ENCODE measurements around the gene ABCG1.

Gene ABCG1

DNA sequence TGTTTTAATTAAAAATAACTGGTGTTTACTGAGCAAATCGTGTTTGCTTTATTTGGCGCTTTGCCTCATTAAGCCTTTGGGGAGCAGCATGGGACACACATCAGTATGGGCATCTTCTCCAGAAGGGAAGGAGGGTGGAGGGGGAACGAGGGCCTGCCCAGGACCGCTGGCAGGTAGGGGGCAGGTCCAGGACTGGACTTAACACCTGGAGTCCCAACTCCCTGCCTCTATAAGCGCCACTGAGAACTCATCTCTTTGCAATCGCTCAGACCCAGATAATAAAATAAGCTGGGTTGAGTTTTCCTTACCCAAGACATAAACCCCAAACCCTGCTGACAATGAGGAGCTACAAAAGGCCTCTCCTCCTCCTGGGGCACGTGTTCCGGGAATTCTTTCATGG lies 15.1 kb downstream of the ABCG1 start:
- DNase-seq = no peak

DNA sequence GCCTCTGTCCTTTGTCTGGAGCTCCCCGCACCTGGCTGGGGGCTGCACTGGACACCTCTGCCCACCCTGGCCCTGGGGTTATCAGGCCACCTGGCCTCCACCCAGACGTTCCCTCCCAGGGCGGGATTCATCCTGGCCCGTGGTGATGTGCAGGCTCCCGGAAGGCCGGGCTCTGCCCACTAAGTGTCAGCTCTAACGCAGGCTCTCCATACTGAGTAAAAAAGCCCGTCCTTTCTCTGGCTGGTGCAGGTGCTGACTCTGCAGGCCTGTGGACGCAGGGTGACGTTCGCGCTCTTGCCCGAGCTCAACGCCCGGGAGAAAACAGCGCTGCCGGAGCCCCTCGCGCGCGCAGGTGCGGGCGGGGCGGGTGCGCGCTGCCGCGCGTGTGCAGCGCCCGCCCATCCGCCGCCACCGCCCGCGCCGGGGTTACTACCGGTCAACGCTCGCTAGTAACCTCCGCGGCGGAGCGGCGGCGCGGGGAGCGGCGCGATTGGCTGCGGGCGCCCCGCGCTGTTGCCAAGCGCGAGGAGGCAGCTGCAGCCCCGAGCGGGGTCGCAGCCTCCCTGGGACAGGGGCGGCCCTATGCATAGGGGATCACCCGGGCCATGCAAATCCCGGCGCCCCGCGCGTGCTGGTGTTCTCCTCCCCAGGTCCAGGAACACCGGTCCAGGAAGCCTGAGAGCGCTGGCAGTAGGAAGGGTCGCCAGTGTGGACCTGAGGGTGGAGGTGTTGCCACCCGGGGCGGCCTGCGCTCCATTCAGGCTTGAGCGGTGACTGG lies 15.7 kb downstream of the ABCG1 start:
- peak; percentile 87 for DNase-seq

GRCh38 chr21:42235593-42235992 lies 16.7 kb downstream of the ABCG1 start:
- DNase-seq = no peak

- DNase-seq = no peak
These were observed 17.1 kb downstream of the ABCG1 start for GRCh38 chr21:42236014-42236413.

DNA sequence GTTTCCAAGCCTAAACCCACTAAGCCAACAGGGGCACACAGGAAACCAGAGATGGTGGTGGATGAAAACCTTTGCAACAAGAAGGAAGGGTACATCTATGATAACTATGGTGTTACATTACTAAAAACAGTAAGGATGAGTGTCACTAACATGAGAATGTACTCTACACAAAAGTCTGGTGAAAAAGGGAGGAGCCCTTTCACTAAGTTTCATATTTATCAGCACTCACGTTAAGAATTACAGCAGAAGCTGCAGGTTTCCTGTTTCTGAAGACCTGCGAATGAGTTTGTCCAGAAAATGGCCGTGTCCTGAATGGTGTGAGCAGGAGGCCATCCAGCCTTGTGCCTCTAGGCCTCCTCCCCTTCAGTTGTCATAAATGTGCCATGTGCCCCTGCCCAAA lies 17.8 kb downstream of the ABCG1 start:
- no peak for DNase-seq

DNA sequence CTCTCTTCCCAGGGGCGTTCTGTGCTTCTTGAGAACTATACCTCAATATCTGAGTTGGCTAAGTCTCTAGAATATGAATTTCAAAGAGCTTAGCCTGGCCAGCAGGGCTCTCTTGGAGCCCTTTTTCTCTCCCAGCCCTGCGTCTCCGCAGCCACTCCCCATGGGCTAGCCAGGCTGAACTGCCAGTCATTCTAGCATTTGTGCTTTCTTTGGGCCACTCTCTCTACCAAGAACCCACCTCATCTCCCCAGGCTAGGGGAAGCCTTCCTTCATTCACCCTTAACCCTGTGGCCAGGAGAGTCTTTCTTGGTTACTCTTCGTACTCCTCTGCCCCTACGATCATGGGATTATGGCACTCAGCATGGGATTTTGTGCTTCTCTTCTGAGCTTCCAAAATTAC lies 18.2 kb downstream of the ABCG1 start:
- DNase-seq = no peak

DNA sequence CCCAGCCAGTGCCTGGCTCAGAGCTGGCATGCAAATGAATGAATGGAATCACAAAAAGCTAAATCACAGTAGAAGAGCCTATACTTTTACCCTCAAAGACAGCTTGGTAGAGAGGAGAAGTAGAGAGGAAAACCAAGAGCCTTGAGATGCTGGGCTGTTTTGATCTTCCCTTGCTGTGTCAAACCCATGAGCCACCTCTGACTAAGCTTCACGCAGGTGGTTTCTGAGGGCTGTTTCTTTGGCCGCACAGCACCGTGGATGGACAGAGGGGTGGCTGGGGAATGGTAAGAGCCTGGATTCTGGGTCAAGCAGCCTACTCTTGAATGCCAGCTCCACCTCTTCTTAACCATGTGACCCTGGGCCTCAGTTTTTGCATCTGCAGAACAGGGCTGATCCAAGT lies 18.6 kb downstream of the ABCG1 start:
- DNase-seq = no peak

DNA sequence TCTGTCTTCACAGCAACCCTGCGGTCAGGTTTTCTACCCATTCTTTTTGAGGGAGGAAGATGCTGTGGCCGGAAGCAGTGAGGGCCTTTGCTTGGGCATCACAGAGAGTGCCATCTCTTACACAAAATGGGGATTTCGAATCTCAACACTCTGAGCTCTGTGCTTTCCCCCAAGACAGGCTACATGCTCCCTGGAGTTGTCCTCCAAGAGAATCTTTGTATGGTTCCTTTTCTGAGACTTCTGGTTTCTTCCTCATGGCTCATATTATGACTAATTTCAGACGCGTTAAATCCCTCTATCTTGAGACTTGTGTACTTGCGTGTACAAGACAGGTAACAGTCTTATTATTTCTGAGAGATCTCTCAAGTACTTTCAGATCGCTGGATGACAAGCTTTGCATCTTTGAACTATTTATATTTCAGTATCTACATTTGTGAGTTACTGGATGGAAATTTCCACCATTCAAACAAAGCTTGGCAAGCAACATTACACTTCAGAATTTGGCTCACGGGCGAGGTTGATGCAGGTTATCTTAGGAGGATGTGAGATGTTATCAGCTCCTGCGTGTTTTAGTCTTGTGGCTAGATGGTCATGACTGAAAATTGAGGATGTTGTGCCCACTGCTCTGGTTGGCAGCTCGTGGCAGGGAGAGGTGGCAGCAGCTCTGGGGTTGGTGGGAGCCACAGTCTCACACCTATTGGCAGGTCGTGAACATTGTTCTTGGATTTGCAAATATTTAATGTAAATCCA lies 19.4 kb downstream of the ABCG1 start:
- no peak for DNase-seq

- DNase-seq = no peak
These were observed 20.6 kb downstream of the ABCG1 start for GRCh38 chr21:42239556-42239955.

DNA sequence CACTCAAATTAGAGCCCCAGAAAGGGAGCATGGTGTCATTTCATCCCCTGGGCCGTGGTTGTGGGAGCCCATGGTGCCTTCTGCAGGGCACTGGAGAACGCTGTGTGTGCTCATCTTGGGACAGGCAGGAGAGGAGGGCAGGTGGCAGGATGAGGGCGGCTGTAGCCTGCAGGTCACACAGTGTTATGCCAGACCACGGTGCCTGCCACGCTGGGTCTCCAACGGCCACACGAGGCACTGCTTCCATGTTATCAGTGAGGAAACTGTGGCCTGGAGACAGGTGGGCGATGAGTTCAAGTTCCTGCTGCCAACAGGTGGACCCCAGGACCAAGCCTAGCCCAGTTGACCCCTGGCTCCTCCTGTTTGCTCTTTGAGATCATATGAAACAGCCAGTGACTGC lies 21.0 kb downstream of the ABCG1 start:
- DNase-seq = no peak

GRCh38 chr21:42242611-42243010 lies 23.7 kb downstream of the ABCG1 start:
- DNase-seq = no peak

DNA sequence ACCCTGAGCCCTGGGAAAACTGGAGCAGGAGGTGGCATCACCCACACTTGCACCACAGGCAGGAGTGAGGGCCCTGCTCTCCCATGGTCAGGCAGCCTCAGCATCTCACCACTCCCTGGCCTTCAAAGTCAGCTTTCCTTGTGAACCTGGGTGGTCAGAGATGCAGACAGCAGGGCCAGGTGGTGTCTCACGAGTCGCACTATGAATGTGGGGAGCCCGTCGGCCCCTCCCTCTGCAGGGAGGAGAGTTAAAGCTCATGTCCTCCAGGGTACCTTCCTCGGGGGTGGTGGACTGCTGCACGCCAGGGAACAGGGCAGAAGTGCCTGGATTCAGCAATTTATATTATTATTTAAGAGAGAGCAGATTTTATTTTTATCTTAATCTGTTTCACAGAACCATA lies 24.1 kb downstream of the ABCG1 start:
- DNase-seq = no peak

DNA sequence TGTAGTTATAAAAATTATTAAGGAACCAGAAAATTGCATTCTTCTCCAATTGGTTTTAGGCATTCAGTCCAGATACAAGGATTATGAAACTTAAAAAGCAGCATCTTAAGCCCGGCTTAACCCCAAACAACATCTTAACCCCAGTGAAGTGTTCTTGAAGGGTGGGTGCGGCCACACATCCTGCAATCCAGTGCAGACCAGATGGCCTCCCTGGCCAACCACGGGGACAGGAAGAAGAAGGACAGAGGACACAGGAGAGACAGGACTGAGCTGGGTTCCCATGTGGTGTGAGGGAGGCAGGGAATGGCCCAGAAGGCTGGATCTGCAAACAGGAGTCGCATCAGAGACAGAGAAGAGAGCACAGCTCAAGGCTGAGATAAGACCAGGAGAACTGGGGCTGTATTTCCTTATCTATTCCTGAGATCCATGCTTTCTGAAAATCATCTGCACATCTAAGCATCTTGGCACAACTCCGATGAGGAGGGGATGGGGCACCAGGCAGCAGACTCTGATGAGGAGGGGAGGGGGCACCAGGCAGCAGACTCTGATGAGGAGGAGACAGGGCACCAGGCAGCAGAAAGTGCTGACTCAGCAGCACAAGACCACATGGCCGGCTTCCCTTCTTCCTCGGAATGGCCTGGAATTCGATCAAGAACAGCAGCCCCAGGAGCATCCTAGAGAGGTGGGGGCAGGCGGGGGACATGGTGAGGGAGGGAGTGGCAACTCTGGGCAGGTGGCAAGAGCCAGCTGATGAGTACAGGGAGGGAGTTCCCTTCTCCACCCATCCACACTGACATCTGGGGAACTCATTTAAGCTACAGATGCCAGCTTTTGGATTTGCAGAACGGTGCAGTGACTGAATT lies 26.6 kb downstream of the ABCG1 start:
- peak; percentile 48 for DNase-seq

GRCh38 chr21:42247716-42248115 lies 28.8 kb downstream of the ABCG1 start:
- no peak for DNase-seq

DNA sequence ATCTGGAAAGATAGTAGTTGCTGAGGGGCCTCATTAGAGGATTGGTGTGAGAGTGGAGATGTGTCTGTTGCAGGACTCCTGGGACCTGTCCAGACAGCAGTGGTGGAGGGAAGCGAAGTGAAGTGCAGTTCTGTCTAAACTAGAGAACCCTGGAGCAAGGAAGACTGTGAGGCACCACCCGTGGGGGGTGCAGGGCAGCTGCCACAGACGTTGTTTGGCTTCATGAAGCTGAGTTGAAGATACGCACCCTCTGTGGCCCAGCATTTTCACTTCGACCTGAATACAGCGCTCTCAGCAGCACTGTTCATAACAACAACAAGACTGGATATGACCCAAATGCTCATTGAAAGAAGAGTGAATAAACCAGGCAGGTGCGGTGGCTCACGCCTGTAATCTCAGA lies 29.3 kb downstream of the ABCG1 start:
- no peak for DNase-seq

GRCh38 chr21:42248783-42249597 lies 30.1 kb downstream of the ABCG1 start:
- DNase-seq = no peak

- DNase-seq = no peak
These were observed 31.8 kb downstream of the ABCG1 start for GRCh38 chr21:42250422-42251403.

DNA sequence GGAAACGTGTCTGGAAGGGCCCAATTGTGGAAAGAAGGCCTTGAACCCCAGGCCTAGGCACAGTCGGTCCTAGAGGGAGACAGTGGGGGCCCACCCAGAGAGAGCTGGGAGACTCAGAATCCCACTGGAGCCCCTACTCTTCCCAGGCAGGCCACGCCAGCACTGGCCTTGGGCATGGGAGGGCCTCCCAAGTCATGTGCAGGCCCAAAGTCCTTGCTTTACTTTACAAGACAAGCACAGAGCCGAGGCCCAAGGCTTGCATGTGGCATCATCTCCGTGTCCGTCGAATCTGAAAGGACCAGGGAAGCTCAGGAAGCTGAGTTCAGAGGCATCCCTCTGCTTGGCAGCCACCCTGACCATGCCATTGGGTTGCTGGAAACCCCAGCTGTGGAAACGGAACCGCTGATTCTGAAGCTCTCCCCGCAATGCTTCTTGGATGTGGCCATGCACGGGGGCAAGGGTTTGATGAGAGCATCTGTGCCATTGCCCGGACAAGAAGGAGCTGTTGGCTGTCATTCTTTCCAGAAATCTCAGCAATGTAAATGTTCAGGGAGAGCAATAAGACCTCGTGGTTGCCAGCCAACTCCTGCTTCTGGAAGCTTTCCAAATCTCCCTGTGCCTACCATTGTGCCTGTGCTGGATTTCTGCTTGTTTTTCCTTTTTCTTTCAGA lies 32.8 kb downstream of the ABCG1 start:
- no peak for DNase-seq

DNA sequence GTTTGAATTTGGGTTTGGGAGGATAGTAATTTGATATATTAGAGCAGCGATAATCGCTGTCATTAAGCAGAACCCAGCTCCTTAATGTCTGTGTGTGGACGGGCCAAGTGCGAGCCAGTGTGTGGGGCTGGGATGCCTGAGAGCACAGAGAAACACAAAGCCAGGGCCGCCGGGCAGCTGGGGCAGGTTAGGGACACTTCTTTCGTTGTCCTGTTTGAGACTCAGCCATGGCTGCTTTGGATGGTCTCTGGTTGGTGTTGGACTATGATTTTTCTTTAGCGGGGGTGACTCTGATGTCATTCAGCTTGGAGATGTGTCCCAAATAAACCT lies 33.4 kb downstream of the ABCG1 start:
- no peak for DNase-seq

DNA sequence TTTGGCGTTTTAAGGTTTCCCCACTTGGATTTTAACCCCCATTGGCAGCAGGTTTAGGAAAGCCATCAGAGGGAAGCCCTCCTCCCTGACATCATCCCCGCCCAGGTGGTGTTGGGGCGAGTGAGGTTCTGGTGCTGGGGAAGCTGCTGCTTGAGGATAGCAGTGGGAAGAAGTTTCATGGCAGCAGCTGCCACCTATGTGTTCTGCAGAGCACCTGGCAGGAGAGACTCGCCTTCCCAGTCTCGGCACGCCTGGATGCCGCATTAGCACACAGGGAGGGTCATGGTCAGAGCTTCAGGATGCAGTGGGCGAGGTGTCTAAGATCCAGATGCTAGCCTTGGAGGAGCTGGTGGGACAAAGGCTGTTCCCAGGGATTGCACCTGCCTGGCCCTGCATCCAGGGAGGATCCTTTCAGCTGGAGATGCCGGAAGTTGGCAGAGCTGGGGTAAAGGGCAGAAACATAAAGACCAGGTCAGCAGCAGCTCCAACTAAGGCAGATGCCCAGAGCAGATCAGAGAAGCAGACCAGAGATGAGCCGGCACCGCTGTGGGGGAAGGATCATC lies 33.9 kb downstream of the ABCG1 start:
- DNase-seq = no peak

DNA sequence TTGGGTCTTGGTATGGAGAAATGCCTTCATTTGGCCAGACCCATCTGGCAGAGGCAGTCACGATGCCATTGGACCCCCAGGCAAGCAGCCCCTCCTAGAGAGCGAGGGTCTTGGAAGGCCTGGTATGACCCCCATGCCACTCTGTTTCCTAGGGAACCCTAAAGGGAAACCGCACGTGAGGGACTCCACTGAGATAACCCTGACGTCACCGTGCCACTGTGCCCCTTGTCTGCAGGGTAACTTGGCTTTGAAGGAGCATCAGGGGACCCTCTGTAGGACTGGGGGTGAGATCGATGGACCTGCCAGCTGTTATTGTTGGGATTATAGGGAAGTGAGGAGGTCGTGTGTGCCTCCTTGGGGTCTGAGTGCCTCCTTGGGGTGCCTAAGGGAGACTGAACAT lies 34.5 kb downstream of the ABCG1 start:
- no peak for DNase-seq
